ENCODE measurements around the gene KATNB1. TPM values are rescaled to one million over a fixed set of nuclear protein-coding genes. Genes with fewer than 3 reads are reported as not detected.

KATNB1 gene
- total and polyA plus RNA-seq, 2 donors (not counting 1 experiment from before 2014, with no cell fraction given) = 6.7 to 15.2 TPM

- no peak overlapping the region for H2AFZ ChIP-seq (ENCODE audit: low read length)
These were observed 21.5 kb upstream of the KATNB1 start for GRCh38 chr16:57714047-57714446.

GRCh38 chr16:57720142-57720575 is 15.4 kb upstream of the KATNB1 start:
- DNase-seq (ENCODE audit: low read depth in 2 of 2) = peak; percentile 36 to 59
- H2AFZ ChIP-seq (ENCODE audit: low read length) = no peak overlapping the region
- H4K20me1 ChIP-seq (ENCODE audit: control insufficient read depth, extremely low read depth, insufficient read depth, low read length) = no peaks in the 10 kb centered on the region
- no peaks in the 10 kb centered on the region for H3K9me3 ChIP-seq (ENCODE audit: control insufficient read depth, insufficient read depth, low read depth, low read length)
- no peak overlapping the region for H3K4me3 ChIP-seq (replicated peaks in 1 of 4; ENCODE audit: control extremely low read depth in 1 of 4, insufficient read depth in 1 of 4, low read depth in 3 of 4, low read length in 4 of 4)
- no peak overlapping the region for H3K4me2 ChIP-seq (ENCODE audit: extremely low read depth, insufficient read depth, low read length)
- no peaks in the 10 kb centered on the region for H3K36me3 ChIP-seq (ENCODE audit: control insufficient read depth, insufficient read depth, low read length)
- H3K4me1 ChIP-seq (ENCODE audit: control insufficient read depth, extremely low read depth, insufficient read depth, low read length) = no peaks in the 10 kb centered on the region
- peaks cover 5% of the 10 kb centered on the region for H3K27me3 ChIP-seq (ENCODE audit: control insufficient read depth, insufficient read depth, low read length)
- no peaks in the 10 kb centered on the region for H3K79me2 ChIP-seq (ENCODE audit: control insufficient read depth, insufficient read depth, low read length)
- H3K27ac ChIP-seq (ENCODE audit: insufficient read depth, low read length) = no peak overlapping the region
- no peak for TF ChIP-seq EZH2 (IDR thresholded peaks at IDR 0.05; ENCODE audit: low read length, missing control alignments)
- peak; percentile 46 to 73 for TF ChIP-seq CTCF (conservative IDR thresholded peaks at IDR 0.05 in 1 of 2, IDR thresholded peaks at IDR 0.05 in 1 of 2; ENCODE audit: low read depth in 1 of 2, low read length in 2 of 2)
- H3K9ac ChIP-seq (ENCODE audit: insufficient read depth, low read length) = no peak overlapping the region

More at GRCh38 chr16:57714047-57714446, 21.5 kb upstream of the KATNB1 start:
- H3K27ac ChIP-seq (ENCODE audit: insufficient read depth, low read length) = no peak overlapping the region
- H4K20me1 ChIP-seq (ENCODE audit: control insufficient read depth, extremely low read depth, insufficient read depth, low read length) = no peaks in the 10 kb centered on the region
- no peaks in the 10 kb centered on the region for H3K36me3 ChIP-seq (ENCODE audit: control insufficient read depth, insufficient read depth, low read length)
- DNase-seq (ENCODE audit: low read depth in 2 of 2) = no peak
- H3K79me2 ChIP-seq (ENCODE audit: control insufficient read depth, insufficient read depth, low read length) = no peaks in the 10 kb centered on the region
- H3K27me3 ChIP-seq (ENCODE audit: control insufficient read depth, insufficient read depth, low read length) = peaks cover 16% of the 10 kb centered on the region
- H3K9ac ChIP-seq (ENCODE audit: insufficient read depth, low read length) = no peak overlapping the region
- H3K9me3 ChIP-seq (ENCODE audit: control insufficient read depth, insufficient read depth, low read depth, low read length) = no peaks in the 10 kb centered on the region
- H3K4me3 ChIP-seq (replicated peaks in 1 of 4; ENCODE audit: control extremely low read depth in 1 of 4, insufficient read depth in 1 of 4, low read depth in 3 of 4, low read length in 4 of 4) = no peak overlapping the region
- H3K4me1 ChIP-seq (ENCODE audit: control insufficient read depth, extremely low read depth, insufficient read depth, low read length) = no peaks in the 10 kb centered on the region
- no peak overlapping the region for H3K4me2 ChIP-seq (ENCODE audit: extremely low read depth, insufficient read depth, low read length)
- TF ChIP-seq EZH2 (IDR thresholded peaks at IDR 0.05; ENCODE audit: low read length, missing control alignments) = no peak
- TF ChIP-seq CTCF (conservative IDR thresholded peaks at IDR 0.05 in 1 of 2, IDR thresholded peaks at IDR 0.05 in 1 of 2; ENCODE audit: low read depth in 1 of 2, low read length in 2 of 2) = no peak

- no peak overlapping the region for H2AFZ ChIP-seq (ENCODE audit: low read length)
- H3K79me2 ChIP-seq (ENCODE audit: control insufficient read depth, insufficient read depth, low read length) = no peaks in the 10 kb centered on the region
- H3K4me2 ChIP-seq (ENCODE audit: extremely low read depth, insufficient read depth, low read length) = no peak overlapping the region
- H3K9ac ChIP-seq (ENCODE audit: insufficient read depth, low read length) = no peak overlapping the region
- no peaks in the 10 kb centered on the region for H3K9me3 ChIP-seq (ENCODE audit: control insufficient read depth, insufficient read depth, low read depth, low read length)
- DNase-seq (ENCODE audit: low read depth in 2 of 2) = no peak
- no peaks in the 10 kb centered on the region for H3K27me3 ChIP-seq (ENCODE audit: control insufficient read depth, insufficient read depth, low read length)
- no peaks in the 10 kb centered on the region for H4K20me1 ChIP-seq (ENCODE audit: control insufficient read depth, extremely low read depth, insufficient read depth, low read length)
- no peaks in the 10 kb centered on the region for H3K4me1 ChIP-seq (ENCODE audit: control insufficient read depth, extremely low read depth, insufficient read depth, low read length)
- no peaks in the 10 kb centered on the region for H3K36me3 ChIP-seq (ENCODE audit: control insufficient read depth, insufficient read depth, low read length)
- H3K27ac ChIP-seq (ENCODE audit: insufficient read depth, low read length) = no peak overlapping the region
- TF ChIP-seq CTCF (conservative IDR thresholded peaks at IDR 0.05 in 1 of 2, IDR thresholded peaks at IDR 0.05 in 1 of 2; ENCODE audit: low read depth in 1 of 2, low read length in 2 of 2) (no peak), EZH2 (IDR thresholded peaks at IDR 0.05; ENCODE audit: low read length, missing control alignments) (no peak)
- no peak overlapping the region for H3K4me3 ChIP-seq (replicated peaks in 1 of 4; ENCODE audit: control extremely low read depth in 1 of 4, insufficient read depth in 1 of 4, low read depth in 3 of 4, low read length in 4 of 4)
These were observed 14.0 kb upstream of the KATNB1 start for GRCh38 chr16:57721356-57722209.
